GM19438 (cell line): Measurements from ENCODE around the gene KLHL42.

Source experiments
- ATAC-seq: cut with Tn5 transposase; IDR thresholded peaks from one replicate; pipeline ENCODE4 v1.9.1; 2021; ENCODE audit warnings: low read depth; ENCODE audit not compliant: unreplicated experiment

The KLHL42 gene

GRCh38 chr12:27852117-27852516 is 72.1 kb downstream of the KLHL42 start:
- no peak for ATAC-seq
